ENCODE measurements around the gene STEAP3. TPM values are rescaled to one million over a fixed set of nuclear protein-coding genes. Genes with fewer than 3 reads are reported as not detected.

Gene STEAP3
- total and polyA plus RNA-seq, 4 donors, result 1.9 to 20.3 (median 6.3) TPM

DNA sequence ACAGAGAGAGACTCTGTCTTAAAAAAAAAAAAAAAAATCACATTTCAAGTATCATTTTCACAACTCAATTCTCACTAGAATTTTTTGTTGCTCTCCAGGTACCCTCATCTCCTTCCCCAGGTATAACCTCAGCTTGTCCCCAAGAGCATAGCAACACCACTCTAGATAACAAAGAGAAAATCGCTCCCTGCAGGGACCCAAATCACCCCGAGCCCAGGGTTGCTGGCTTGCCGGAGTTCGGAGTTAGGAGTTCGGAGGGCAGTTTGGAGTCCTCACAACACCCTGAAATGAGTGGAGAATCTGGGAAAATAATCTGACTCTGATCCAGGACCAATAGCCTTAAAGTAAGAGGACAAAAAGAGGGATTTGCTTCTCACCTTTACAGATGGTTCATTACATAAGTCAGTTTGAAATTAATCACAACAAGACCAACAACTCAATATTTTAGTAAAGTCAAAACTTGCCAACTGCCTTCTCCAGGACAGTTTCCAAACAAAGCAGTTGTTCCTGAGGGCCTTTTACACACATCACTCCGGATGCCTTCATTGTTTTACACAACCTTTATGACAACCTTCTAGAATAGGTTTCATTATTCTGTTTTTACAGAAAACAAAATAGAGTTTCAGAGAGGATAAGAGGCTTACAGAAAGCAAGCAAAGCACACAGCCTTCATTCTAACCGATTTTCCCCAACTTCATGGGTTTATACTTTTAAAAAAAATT, 83.9 kb downstream of the STEAP3 start:
- Histone ChIP-seq H3K27me3 (ENCODE audit: control insufficient read depth in 1 of 2, insufficient read depth in 2 of 2, low read length in 1 of 2) (no peaks in the 10 kb centered on the region), H3K36me3 (ENCODE audit: control insufficient read depth in 1 of 2, insufficient read depth in 2 of 2, low read length in 1 of 2) (peaks cover 0 to 1% of the 10 kb centered on the region in 2 donors), H3K4me3 (ENCODE audit: low read length in 2 of 2) (no peak overlapping the region), H3K27ac (ENCODE audit: low read depth in 1 of 2, low read length in 2 of 2) (no peak overlapping the region), H3K9me3 (ENCODE audit: control insufficient read depth, low read length) (no peaks in the 10 kb centered on the region), H3K4me1 (ENCODE audit: control insufficient read depth in 1 of 2, insufficient read depth in 2 of 2, low read length in 2 of 2) (no peaks in the 10 kb centered on the region)
- ATAC-seq (ENCODE audit: low FRiP score) (no peak), DNase-seq (no peak)
- intact Hi-C loops (cut with DNase I), result no loop called here
- WGBS, 2 donors, result 80 to 81% methylated on average over 7 of the region's 7 CpGs

DNA sequence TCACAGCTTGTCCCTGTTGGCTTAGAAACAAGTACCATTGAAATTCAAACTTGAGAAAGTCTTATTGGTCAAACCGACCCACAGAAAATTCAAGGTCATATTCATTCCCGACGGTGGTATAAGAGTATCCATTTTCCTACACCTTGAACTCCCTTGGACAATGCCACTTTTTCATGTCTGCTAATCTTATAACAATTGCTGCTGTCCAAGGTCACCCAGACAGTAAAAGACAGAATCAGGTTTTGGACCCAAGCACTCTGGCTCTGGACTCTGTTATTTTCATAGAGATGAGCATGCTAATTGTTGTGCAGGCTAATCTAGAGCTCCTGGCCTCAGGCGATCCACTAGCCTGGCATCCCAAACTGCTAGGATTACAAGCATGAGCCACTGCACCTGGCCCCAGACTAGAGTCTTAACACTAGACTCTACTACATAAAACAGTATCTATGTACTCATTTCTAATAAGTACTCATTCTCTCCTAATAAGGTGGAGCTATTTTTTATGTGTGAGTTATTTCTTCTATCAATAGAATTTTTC, 85.2 kb downstream of the STEAP3 start:
- no peak overlapping the region for H3K27ac ChIP-seq (ENCODE audit: low read depth in 1 of 2, low read length in 2 of 2)
- H3K36me3 ChIP-seq (ENCODE audit: control insufficient read depth in 1 of 2, insufficient read depth in 2 of 2, low read length in 1 of 2), result peaks cover 0 to 1% of the 10 kb centered on the region in 2 donors
- H3K9me3 ChIP-seq (ENCODE audit: control insufficient read depth, low read length), result no peaks in the 10 kb centered on the region
- DNase-seq (no peak), ATAC-seq (ENCODE audit: low FRiP score) (no peak)
- no peaks in the 10 kb centered on the region for H3K4me1 ChIP-seq (ENCODE audit: control insufficient read depth in 1 of 2, insufficient read depth in 2 of 2, low read length in 2 of 2)
- WGBS, 2 donors, result 93 to 98% methylated on average over 4 of the region's 4 CpGs
- H3K27me3 ChIP-seq (ENCODE audit: control insufficient read depth in 1 of 2, insufficient read depth in 2 of 2, low read length in 1 of 2), result no peaks in the 10 kb centered on the region
- H3K4me3 ChIP-seq (ENCODE audit: low read length in 2 of 2), result no peak overlapping the region
- intact Hi-C loops (cut with DNase I), result no loop called here

DNA sequence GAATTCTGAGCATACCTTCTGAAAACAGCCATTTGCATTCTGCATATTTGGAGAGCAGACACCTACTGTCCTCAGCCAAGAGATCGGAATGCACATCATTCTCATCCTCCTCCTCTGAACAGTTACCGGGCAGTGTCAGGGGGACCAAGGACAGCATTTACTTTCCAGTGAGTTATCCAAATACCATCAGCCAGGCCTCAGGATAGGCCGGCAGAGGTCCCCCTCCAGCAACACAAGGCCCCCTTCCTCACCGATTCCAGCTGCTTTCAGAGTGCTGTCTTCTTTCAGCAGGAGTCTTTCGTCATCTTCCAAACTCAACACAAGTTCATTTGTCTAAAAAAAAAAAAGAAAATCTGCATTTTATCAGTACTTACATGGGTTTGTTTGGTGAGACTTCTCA, 87.7 kb downstream of the STEAP3 start:
- ATAC-seq (ENCODE audit: low FRiP score), result no peak
- H3K27me3 ChIP-seq (ENCODE audit: control insufficient read depth in 1 of 2, insufficient read depth in 2 of 2, low read length in 1 of 2), result no peaks in the 10 kb centered on the region
- peaks cover 0 to 1% of the 10 kb centered on the region in 2 donors for H3K36me3 ChIP-seq (ENCODE audit: control insufficient read depth in 1 of 2, insufficient read depth in 2 of 2, low read length in 1 of 2)
- no peak for DNase-seq
- H3K27ac ChIP-seq (ENCODE audit: low read depth in 1 of 2, low read length in 2 of 2), result no peak overlapping the region
- H3K4me1 ChIP-seq (ENCODE audit: control insufficient read depth in 1 of 2, insufficient read depth in 2 of 2, low read length in 2 of 2), result no peaks in the 10 kb centered on the region
- no peak overlapping the region for H3K4me3 ChIP-seq (ENCODE audit: low read length in 2 of 2)
- WGBS, 2 donors, result 78 to 82% methylated on average over 5 of the region's 5 CpGs
- intact Hi-C loops (cut with DNase I), result no loop called here
- H3K9me3 ChIP-seq (ENCODE audit: control insufficient read depth, low read length), result no peaks in the 10 kb centered on the region

DNA sequence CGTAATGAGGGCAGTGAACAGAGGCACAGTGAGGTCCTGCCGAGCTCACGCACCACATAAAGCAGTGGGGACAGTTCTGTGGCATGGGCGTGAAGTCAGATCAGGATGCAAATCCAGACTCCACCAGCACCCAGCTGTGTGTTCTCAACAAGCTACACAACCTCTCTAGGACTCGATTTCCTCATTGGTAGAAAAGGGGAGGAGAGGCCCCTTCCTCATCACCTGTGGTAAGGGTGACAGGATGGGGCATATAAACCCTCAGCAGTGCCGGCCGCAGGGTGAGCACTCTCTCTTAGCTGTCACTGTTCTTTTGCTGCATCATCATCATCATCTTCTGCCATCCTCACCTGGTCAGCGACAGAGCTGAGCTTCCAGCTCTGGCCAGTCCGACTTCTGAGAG, 88.2 kb downstream of the STEAP3 start:
- H3K9me3 ChIP-seq (ENCODE audit: control insufficient read depth, low read length), result no peaks in the 10 kb centered on the region
- intact Hi-C loops (cut with DNase I), result no loop called here
- H3K36me3 ChIP-seq (ENCODE audit: control insufficient read depth in 1 of 2, insufficient read depth in 2 of 2, low read length in 1 of 2), result peaks cover 0 to 1% of the 10 kb centered on the region in 2 donors
- 91 to 92% methylated on average over 9 of the region's 9 CpGs for WGBS, 2 donors
- no peak overlapping the region for H3K27ac ChIP-seq (ENCODE audit: low read depth in 1 of 2, low read length in 2 of 2)
- H3K4me3 ChIP-seq (ENCODE audit: low read length in 2 of 2), result no peak overlapping the region
- H3K4me1 ChIP-seq (ENCODE audit: control insufficient read depth in 1 of 2, insufficient read depth in 2 of 2, low read length in 2 of 2), result no peaks in the 10 kb centered on the region
- ATAC-seq (ENCODE audit: low FRiP score) (no peak), DNase-seq (no peak)
- no peaks in the 10 kb centered on the region for H3K27me3 ChIP-seq (ENCODE audit: control insufficient read depth in 1 of 2, insufficient read depth in 2 of 2, low read length in 1 of 2)

Other genes starting within 250 kb of the STEAP3 start
- gene C1QL2, start 65.1 kb upstream of the STEAP3 start, total RNA-seq, result not detected
- under 1 TPM in 1 of 2 donors, not detected in 1; 0.10 TPM for gene C1QL2, start 65.1 kb upstream of the STEAP3 start, polyA plus RNA-seq
- 10 to 100 TPM; 11.2 to 14.0 TPM for gene C2orf76, start 143.0 kb downstream of the STEAP3 start, total RNA-seq
- 10 to 100 TPM; 16.0 to 29.8 TPM for gene C2orf76, start 143.0 kb downstream of the STEAP3 start, polyA plus RNA-seq
- gene DBI, start 143.1 kb downstream of the STEAP3 start, total RNA-seq, result 10 to 100 TPM; 60.1 to 63.2 TPM
- gene DBI, start 143.1 kb downstream of the STEAP3 start, polyA plus RNA-seq, result 100 to 1,000 TPM; 179 to 463 TPM
- 10 to 100 TPM in 1 of 2 donors, 1 to 10 TPM in 1; 5.2 to 11.0 TPM for gene TMEM37, start 208.0 kb downstream of the STEAP3 start, total RNA-seq
- gene TMEM37, start 208.0 kb downstream of the STEAP3 start, polyA plus RNA-seq, result 10 to 100 TPM in 1 of 2 donors, 1 to 10 TPM in 1; 1.2 to 19.8 TPM

Data from aorta (tissue), 5 donors.